Muscle layer of duodenum (tissue), 2 donors: ENCODE data around the gene PCED1B.
"Not testable (repeated sequence)": the region's sequence is repeated elsewhere in the genome, so short reads cannot be mapped to it uniquely, and the experiment has no call there.

ENCODE experiments used
- H3K27ac ChIP-seq: one replicate; pipeline ENCODE4 v1.7.0; 2013; ENCODE audit warnings: mild to moderate bottlenecking, low read length
- H3K27me3 ChIP-seq: one replicate; pipeline ENCODE4 v1.7.0; 2013; ENCODE audit warnings: low read depth, mild to moderate bottlenecking, control low read depth, low read length
- H3K36me3 ChIP-seq, 2 donors: one replicate each; pipeline ENCODE4 v1.7.0; 2013; ENCODE audit warnings: low read length in 2 of 2, control low read depth in 1 of 2, mild to moderate bottlenecking in 1 of 2; ENCODE audit not compliant: insufficient read depth in 2 of 2, control insufficient read depth in 1 of 2
- H3K4me1 ChIP-seq, 2 donors: one replicate each; pipeline ENCODE4 v1.7.0; 2013; ENCODE audit warnings: low read length in 2 of 2, mild to moderate bottlenecking in 2 of 2, control low read depth in 1 of 2, moderate library complexity in 1 of 2; ENCODE audit not compliant: insufficient read depth in 2 of 2, control insufficient read depth in 1 of 2
- H3K4me3 ChIP-seq, 2 donors: one replicate each; pipeline ENCODE4 v1.7.0; 2013; ENCODE audit warnings: low read length in 2 of 2, low read depth in 1 of 2, mild to moderate bottlenecking in 1 of 2
- H3K9me3 ChIP-seq, 2 donors: one replicate each; pipeline ENCODE4 v1.7.0; 2013; ENCODE audit warnings: low read length in 2 of 2, control low read depth in 1 of 2, mild to moderate bottlenecking in 1 of 2; ENCODE audit not compliant: control insufficient read depth in 1 of 2
- donor health status: healthy.

Gene PCED1B

DNA sequence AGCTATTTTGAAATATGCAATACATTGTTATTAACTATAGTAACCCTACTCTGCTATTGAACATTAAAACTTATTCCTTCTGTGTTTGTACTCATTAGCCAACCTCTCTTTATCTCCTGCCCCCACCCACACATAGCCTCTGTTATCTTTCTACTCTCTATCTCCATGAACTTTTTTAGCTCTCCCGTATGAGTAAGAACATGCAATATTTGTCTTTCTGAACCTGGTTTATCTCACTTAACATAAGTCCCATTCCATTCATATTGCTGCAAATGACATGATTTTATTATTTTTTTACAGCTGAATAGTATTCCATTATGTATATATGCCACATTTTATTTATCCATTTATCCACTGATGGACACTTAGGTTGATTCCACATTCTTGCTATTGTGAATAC lies 79.4 kb downstream of the PCED1B start:
- H3K27ac ChIP-seq: no peak overlapping the region
- peaks cover 5 to 13% of the 10 kb centered on the region in 2 donors for H3K4me1 ChIP-seq
- no peaks in the 10 kb centered on the region for H3K36me3 ChIP-seq
- peaks cover 0 to 6% of the 10 kb centered on the region in 2 donors for H3K9me3 ChIP-seq
- H3K4me3 ChIP-seq: no peak overlapping the region
- no peaks in the 10 kb centered on the region for H3K27me3 ChIP-seq

DNA sequence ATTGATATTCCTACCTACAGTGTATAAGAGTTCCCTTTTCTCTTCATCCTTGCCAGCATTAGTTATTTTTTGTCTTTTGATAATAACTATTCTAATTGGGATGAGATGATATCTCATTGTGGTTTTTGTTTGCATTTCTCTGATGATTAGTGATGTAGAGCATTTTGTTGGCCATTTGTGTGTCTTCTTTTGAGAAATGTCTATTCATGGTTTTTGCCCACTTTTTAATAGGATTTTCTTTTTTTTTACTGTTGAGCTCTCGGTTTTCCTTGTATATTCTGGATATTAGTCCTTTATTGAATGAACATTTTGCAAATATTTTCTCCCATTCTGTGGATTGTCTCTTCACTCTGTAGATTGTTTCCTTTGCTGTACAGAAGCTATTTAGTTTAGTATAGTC lies 79.9 kb downstream of the PCED1B start:
- H3K36me3 ChIP-seq: no peaks in the 10 kb centered on the region
- H3K27me3 ChIP-seq: no peaks in the 10 kb centered on the region
- no peak overlapping the region for H3K4me3 ChIP-seq
- H3K4me1 ChIP-seq: peaks cover 5 to 13% of the 10 kb centered on the region in 2 donors
- peaks cover 0 to 6% of the 10 kb centered on the region in 2 donors for H3K9me3 ChIP-seq
- no peak overlapping the region for H3K27ac ChIP-seq

GRCh38 chr12:47160316-47161244 lies 81.2 kb downstream of the PCED1B start:
- Histone ChIP-seq H3K27me3 (no peaks in the 10 kb centered on the region), H3K36me3 (no peaks in the 10 kb centered on the region), H3K4me1 (peaks cover 5 to 11% of the 10 kb centered on the region in 2 donors), H3K27ac (no peak overlapping the region), H3K9me3 (peaks cover 0 to 6% of the 10 kb centered on the region in 2 donors), H3K4me3 (no peak overlapping the region)

- Histone ChIP-seq H3K9me3 (peaks cover 0 to 6% of the 10 kb centered on the region in 2 donors), H3K27ac (no peak overlapping the region), H3K27me3 (no peaks in the 10 kb centered on the region), H3K36me3 (no peaks in the 10 kb centered on the region), H3K4me3 (no peak overlapping the region), H3K4me1 (peaks cover 0 to 5% of the 10 kb centered on the region in 2 donors)
Measured at GRCh38 chr12:47164116-47164515, 84.7 kb downstream of the PCED1B start.

DNA sequence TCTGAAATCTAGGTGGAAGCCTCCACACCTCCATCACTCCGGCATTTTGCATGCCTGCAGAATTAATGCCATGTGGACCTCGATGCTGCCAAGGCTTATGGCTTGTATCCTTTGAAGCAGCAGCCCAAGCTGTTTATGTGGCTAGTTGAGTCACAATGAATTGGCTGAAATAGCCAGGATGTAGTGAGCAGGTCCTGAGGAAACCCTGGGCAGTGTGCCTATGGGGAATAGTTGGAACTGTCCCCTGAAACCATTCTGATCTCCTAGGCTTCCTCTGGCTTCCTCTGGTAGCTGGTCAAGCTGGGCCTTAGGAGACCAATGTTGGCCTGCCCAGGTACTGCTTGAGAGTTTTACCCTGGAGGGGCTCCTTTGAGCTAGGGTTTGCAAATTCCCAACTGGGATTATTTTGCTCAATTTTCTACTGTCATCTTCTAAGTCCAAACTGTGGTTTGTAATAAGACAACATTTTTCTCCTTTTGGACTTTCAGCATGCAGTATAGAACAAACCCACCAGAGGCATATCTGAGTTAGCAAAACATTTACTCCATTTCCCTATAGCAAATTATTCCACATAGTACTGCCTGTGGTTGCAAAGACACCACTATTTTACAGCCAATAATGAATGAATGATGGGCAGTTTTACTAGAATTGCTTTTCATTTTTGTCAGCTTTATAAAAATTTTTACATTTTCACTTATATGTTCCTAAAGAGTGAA lies 85.5 kb downstream of the PCED1B start:
- H3K4me1 ChIP-seq: peaks cover 0 to 5% of the 10 kb centered on the region in 2 donors
- H3K4me3 ChIP-seq: no peak overlapping the region
- H3K9me3 ChIP-seq: peaks cover 0 to 6% of the 10 kb centered on the region in 2 donors
- no peak overlapping the region for H3K27ac ChIP-seq
- H3K27me3 ChIP-seq: no peaks in the 10 kb centered on the region
- H3K36me3 ChIP-seq: no peaks in the 10 kb centered on the region

- H3K27me3 ChIP-seq: no peaks in the 10 kb centered on the region
- H3K4me1 ChIP-seq: peaks cover 0 to 5% of the 10 kb centered on the region in 2 donors
- H3K9me3 ChIP-seq: peaks cover 0 to 6% of the 10 kb centered on the region in 2 donors
- no peaks in the 10 kb centered on the region for H3K36me3 ChIP-seq
- H3K27ac ChIP-seq: no peak overlapping the region
- H3K4me3 ChIP-seq: no peak overlapping the region
Measured at GRCh38 chr12:47165934-47166333, 86.5 kb downstream of the PCED1B start.

- H3K4me1 ChIP-seq: peaks cover 0 to 5% of the 10 kb centered on the region in 2 donors
- H3K27ac ChIP-seq: no peak overlapping the region
- H3K36me3 ChIP-seq: no peaks in the 10 kb centered on the region
- H3K27me3 ChIP-seq: no peaks in the 10 kb centered on the region
- H3K9me3 ChIP-seq: peaks cover 0 to 6% of the 10 kb centered on the region in 2 donors
- H3K4me3 ChIP-seq: no peak overlapping the region
Measured at GRCh38 chr12:47166365-47166764, 86.9 kb downstream of the PCED1B start.

- H3K4me3 ChIP-seq, H3K27me3 ChIP-seq, H3K9me3 ChIP-seq: not testable (repeated sequence)
Measured at GRCh38 chr12:47170281-47170680, 90.9 kb downstream of the PCED1B start.

GRCh38 chr12:47178014-47178413 lies 98.6 kb downstream of the PCED1B start:
- H3K36me3 ChIP-seq: peaks cover 0 to 8% of the 10 kb centered on the region in 2 donors

More at GRCh38 chr12:47170281-47170680, 90.9 kb downstream of the PCED1B start:
- H3K27ac ChIP-seq, H3K36me3 ChIP-seq, H3K4me1 ChIP-seq: not testable (repeated sequence)

GRCh38 chr12:47182164-47182938 lies 102.9 kb downstream of the PCED1B start:
- not testable (repeated sequence) for H3K9me3 ChIP-seq, H3K36me3 ChIP-seq, H3K27me3 ChIP-seq, H3K4me1 ChIP-seq, H3K4me3 ChIP-seq, H3K27ac ChIP-seq

More at GRCh38 chr12:47178014-47178413, 98.6 kb downstream of the PCED1B start:
- H3K4me3 ChIP-seq: no peak overlapping the region
- H3K27me3 ChIP-seq: no peaks in the 10 kb centered on the region
- H3K9me3 ChIP-seq: no peaks in the 10 kb centered on the region
- H3K27ac ChIP-seq: no peak overlapping the region
- no peaks in the 10 kb centered on the region for H3K4me1 ChIP-seq

DNA sequence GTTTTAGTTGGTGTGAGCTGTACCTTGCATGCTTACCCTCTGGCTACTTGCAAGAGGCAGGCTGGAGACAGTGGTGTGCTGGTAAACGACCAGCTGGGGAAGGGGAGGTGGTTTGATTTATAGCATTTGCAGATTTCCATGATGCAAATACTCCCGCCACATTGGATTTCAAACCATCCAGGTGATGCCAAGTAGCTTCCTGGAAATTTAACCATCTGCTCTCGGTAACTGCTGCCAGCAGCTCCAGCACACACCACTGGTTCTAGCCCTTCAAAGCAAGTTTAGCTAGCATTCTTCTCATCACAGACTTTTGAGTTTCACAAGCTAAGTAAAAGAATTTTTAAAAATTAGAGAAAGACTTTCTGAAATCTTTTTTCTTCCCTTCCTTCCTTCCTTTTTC lies 104.8 kb downstream of the PCED1B start:
- Histone ChIP-seq H3K27me3 (no peaks in the 10 kb centered on the region), H3K36me3 (no peaks in the 10 kb centered on the region), H3K4me3 (no peak overlapping the region), H3K4me1 (peaks cover 0 to 5% of the 10 kb centered on the region in 2 donors), H3K27ac (no peak overlapping the region), H3K9me3 (no peaks in the 10 kb centered on the region)
